H1 (cell line): ENCODE data around the gene SCG2. TPM values are rescaled to one million over a fixed set of nuclear protein-coding genes. Genes with fewer than 3 reads are reported as not detected.

Experiments used
- CTCF ChIA-PET: fragments of 300-600 bp; sonication (Branson Sonifier 250); formaldehyde crosslinking; loops from one replicate; lab custom pipeline; 2021; ENCODE audit not compliant: partially characterized antibody; lab: Charles Lee
- POLR2A ChIA-PET: fragments of 300-600 bp; sonication (Branson Sonifier 250); formaldehyde crosslinking; loops from one replicate; lab custom pipeline; 2021; ENCODE audit warnings: inconsistent platforms; ENCODE audit not compliant: partially characterized antibody; lab: Charles Lee
- DNase-seq, 2 experiments: peaks; one replicate each; pipeline versions ENCODE4 v3.0.0 to v3.0.0-alpha.2; 2010 to 2022; ENCODE audit warnings: low spot score in 2 of 2, low read depth in 1 of 2, mixed read lengths in 1 of 2
- FAIRE-seq: peaks from 2 replicates; lab custom pipeline; 2011; peaks lifted over from hg19 to GRCh38; lab: Jason Lieb, UNC
- H2AFZ ChIP-seq: 2 replicates; pipeline ENCODE4 v1.8.1; 2012; ENCODE audit warnings: low read length, inconsistent platforms
- H2AK5ac ChIP-seq: 2 replicates; pipeline ENCODE4 v1.6.1; 2013; ENCODE audit warnings: low read depth, low read length
- H2BK120ac ChIP-seq: replicated peaks from 2 replicates; pipeline ENCODE3; 2013; ENCODE audit warnings: low read depth, low read length, inconsistent platforms
- H2BK12ac ChIP-seq: 2 replicates; pipeline ENCODE4 v1.6.1; 2013; ENCODE audit warnings: low read depth, low read length
- H2BK15ac ChIP-seq: 2 replicates; pipeline ENCODE4 v1.6.1; 2013; ENCODE audit warnings: low read length
- H2BK20ac ChIP-seq: 2 replicates; pipeline ENCODE4 v1.6.1; 2013; ENCODE audit warnings: low read length
- H2BK5ac ChIP-seq: 2 replicates; pipeline ENCODE4 v1.6.1; 2013; ENCODE audit warnings: low read depth, low read length
- H3K14ac ChIP-seq: 2 replicates; pipeline ENCODE4 v1.6.1; 2013; ENCODE audit warnings: inconsistent platforms; ENCODE audit not compliant: insufficient read length
- H3K18ac ChIP-seq: 2 replicates; pipeline ENCODE4 v1.6.1; 2013; ENCODE audit warnings: low read length; ENCODE audit errors: extremely low read depth
- H3K23ac ChIP-seq: 2 replicates; pipeline ENCODE4 v1.6.1; 2013; ENCODE audit warnings: inconsistent platforms; ENCODE audit not compliant: insufficient read length
- H3K23me2 ChIP-seq: 2 replicates; pipeline ENCODE4 v1.6.1; 2013; ENCODE audit warnings: low read depth, low read length
- H3K27ac ChIP-seq: 2 replicates; pipeline ENCODE4 v1.6.1; 2011; ENCODE audit warnings: low read depth, low read length, inconsistent platforms
- H3K27me3 ChIP-seq, 4 experiments: replicated peaks in 1 of 4; 1 replicate in 1 of 4; 2 replicates in 3 of 4; pipeline versions ENCODE4 v1.6.1 to v1.8.1; 2011 to 2013; ENCODE audit warnings: low read length in 3 of 4, mild to moderate bottlenecking in 3 of 4, inconsistent platforms in 2 of 4, mixed read lengths in 2 of 4, moderate library complexity in 1 of 4; ENCODE audit not compliant: control insufficient read depth in 3 of 4, insufficient read depth in 3 of 4; ENCODE audit errors: extremely low read depth in 1 of 4
- H3K36me3 ChIP-seq, 4 experiments: 2 replicates each; pipeline versions ENCODE4 v1.6.1 to v1.8.1; 2011 to 2013; ENCODE audit warnings: mild to moderate bottlenecking in 4 of 4, low read length in 3 of 4, moderate library complexity in 2 of 4, control low read depth in 1 of 4, inconsistent platforms in 1 of 4; ENCODE audit not compliant: insufficient read depth in 4 of 4, control insufficient read depth in 2 of 4
- H3K4ac ChIP-seq: replicated peaks from 2 replicates; pipeline ENCODE3; 2013; ENCODE audit warnings: low read length, low read depth, mixed read lengths, inconsistent platforms; ENCODE audit not compliant: insufficient read length
- H3K4me1 ChIP-seq, 4 experiments: replicated peaks in 1 of 4; 1 replicate in 1 of 4; 2 replicates in 3 of 4; pipeline versions ENCODE4 v1.6.1 to v1.8.1; 2011 to 2013; ENCODE audit warnings: low read length in 3 of 4, inconsistent platforms in 2 of 4, mixed read lengths in 1 of 4; ENCODE audit not compliant: insufficient read depth in 4 of 4, control insufficient read depth in 3 of 4
- H3K4me2 ChIP-seq, 2 experiments: 2 replicates each; pipeline versions ENCODE4 v1.6.1 to v1.8.1; 2011 to 2013; ENCODE audit warnings: low read depth in 2 of 2, low read length in 2 of 2, control low read depth in 1 of 2, inconsistent platforms in 1 of 2, mild to moderate bottlenecking in 1 of 2; ENCODE audit not compliant: insufficient read depth in 1 of 2
- H3K4me3 ChIP-seq, 4 experiments: fragments of 200-600, 300-600 bp in 1 of 4; sonication (generic), shearing (Covaris generic), sonication (Bioruptor Twin) in 1 of 4; 2 replicates each; pipeline versions ENCODE4 v1.5.1 to v1.8.1; 2011 to 2016; ENCODE audit warnings: low read length in 4 of 4, low read depth in 3 of 4, control low read depth in 2 of 4, inconsistent platforms in 2 of 4, mild to moderate bottlenecking in 2 of 4, mixed read lengths in 1 of 4, moderate library complexity in 1 of 4; ENCODE audit not compliant: insufficient read depth in 2 of 4; ENCODE audit errors: extremely low read depth in 1 of 4
- H3K56ac ChIP-seq: replicated peaks from 2 replicates; pipeline ENCODE3; 2013; ENCODE audit warnings: low read depth, mild to moderate bottlenecking, mixed read lengths, low read length, inconsistent platforms; ENCODE audit not compliant: insufficient read length
- H3K79me1 ChIP-seq: 2 replicates; pipeline ENCODE4 v1.6.1; 2013; ENCODE audit warnings: low read depth, low read length, control low read depth
- H3K79me2 ChIP-seq, 2 experiments: 2 replicates each; pipeline versions ENCODE4 v1.6.1 to v1.8.1; 2012 to 2013; ENCODE audit warnings: low read length in 2 of 2, mild to moderate bottlenecking in 2 of 2, inconsistent platforms in 1 of 2; ENCODE audit not compliant: insufficient read depth in 2 of 2, control insufficient read depth in 1 of 2
- H3K9ac ChIP-seq, 4 experiments: replicated peaks in 1 of 4; 1 replicate in 1 of 4; 2 replicates in 3 of 4; pipeline versions ENCODE4 v1.6.1 to v1.8.1; 2011 to 2013; ENCODE audit warnings: low read depth in 3 of 4, low read length in 3 of 4, control low read depth in 2 of 4, mild to moderate bottlenecking in 2 of 4, moderate library complexity in 2 of 4, inconsistent platforms in 1 of 4; ENCODE audit errors: extremely low read depth in 1 of 4
- H3K9me3 ChIP-seq, 2 experiments: 2 replicates each; pipeline versions ENCODE4 v1.6.1 to v1.8.1; 2012 to 2013; ENCODE audit warnings: mild to moderate bottlenecking in 2 of 2, moderate library complexity in 2 of 2, control low read depth in 1 of 2, inconsistent platforms in 1 of 2, low read depth in 1 of 2, low read length in 1 of 2, mixed read lengths in 1 of 2; ENCODE audit not compliant: insufficient read depth in 2 of 2
- H4K20me1 ChIP-seq, 2 experiments: replicated peaks in 1 of 2; 2 replicates each; pipeline versions ENCODE3 to v1.8.1; 2011 to 2013; ENCODE audit warnings: inconsistent platforms in 2 of 2, low read length in 2 of 2, mild to moderate bottlenecking in 1 of 2; ENCODE audit not compliant: insufficient read depth in 2 of 2, control insufficient read depth in 1 of 2
- H4K5ac ChIP-seq: 2 replicates; pipeline ENCODE4 v1.6.1; 2013; ENCODE audit warnings: low read length, low read depth, mixed read lengths, inconsistent platforms; ENCODE audit not compliant: insufficient read length
- H4K8ac ChIP-seq: 2 replicates; pipeline ENCODE4 v1.8.0; 2013; ENCODE audit warnings: mild to moderate bottlenecking, moderate library complexity, low read length, inconsistent platforms; ENCODE audit not compliant: insufficient read depth; ENCODE audit errors: extremely low read depth
- H4K91ac ChIP-seq: replicated peaks from 2 replicates; pipeline ENCODE3; 2013; ENCODE audit warnings: low read length, mixed read lengths, inconsistent platforms; ENCODE audit not compliant: insufficient read length
- CBX5 ChIP-seq: fragments of 300-800, 300-1000 bp; sonication (generic); IDR thresholded peaks from 2 replicates; pipeline ENCODE4 v1.7.1; 2016; ENCODE audit warnings: antibody characterized with exemption, low read length, low read depth
- CEBPB ChIP-seq: IDR thresholded peaks from 2 replicates; pipeline ENCODE4 v1.6.1; 2012; ENCODE audit warnings: low read depth, low read length
- CTBP2 ChIP-seq: IDR thresholded peaks from 2 replicates; pipeline ENCODE4 v1.7.0; 2011; ENCODE audit warnings: borderline replicate concordance, mild to moderate bottlenecking, moderate library complexity, mixed read lengths, low read length; ENCODE audit not compliant: insufficient read depth, insufficient read length
- GABPA ChIP-seq: IDR thresholded peaks from 2 replicates; pipeline ENCODE4 v1.6.1; 2011; ENCODE audit warnings: mild to moderate bottlenecking, low read length, moderate library complexity, borderline replicate concordance; ENCODE audit not compliant: insufficient read depth
- POLR2A ChIP-seq, 2 experiments: IDR thresholded peaks; 1 replicate in 1 of 2; 2 replicates in 1 of 2; pipeline ENCODE4 v1.6.1; 2011; ENCODE audit warnings: low read depth in 2 of 2, low read length in 2 of 2, mild to moderate bottlenecking in 2 of 2; ENCODE audit errors: control extremely low read depth in 1 of 2
- SP2 ChIP-seq: IDR thresholded peaks from 2 replicates; pipeline ENCODE4 v1.6.1; 2012; ENCODE audit warnings: mild to moderate bottlenecking, low read length, inconsistent platforms
- SUZ12 ChIP-seq: fragments of 200-600 bp; sonication (generic); IDR thresholded peaks from 2 replicates; pipeline ENCODE4 v1.6.1; 2012; ENCODE audit warnings: mild to moderate bottlenecking, inconsistent platforms, low read length, moderate library complexity, mixed read lengths
- TAF1 ChIP-seq: IDR thresholded peaks from 2 replicates; pipeline ENCODE4 v1.6.1; 2011; ENCODE audit warnings: mild to moderate bottlenecking, low read depth, low read length
- USF2 ChIP-seq: IDR thresholded peaks from 2 replicates; pipeline ENCODE4 v1.6.1; 2011; ENCODE audit warnings: low read length, improper control_type of control experiment
- YY1 ChIP-seq: IDR thresholded peaks from 2 replicates; pipeline ENCODE4 v1.6.1; 2011; ENCODE audit warnings: low read depth, mild to moderate bottlenecking, low read length
- WGBS, 2 experiments: shearing (Covaris generic) in 1 of 2; methylation state at CpG; one replicate each; pipeline versions ENCODE4 v1.1.6 to v1.1.7; 2013 to 2015; ENCODE audit warnings: low lambda C conversion rate in 2 of 2, mixed read lengths in 2 of 2, inconsistent platforms in 1 of 2, low coverage in 1 of 2, missing lambda C conversion rate in 1 of 2; ENCODE audit not compliant: insufficient replicate concordance in 2 of 2, insufficient coverage in 1 of 2, insufficient read length in 1 of 2; ENCODE audit errors: extremely low coverage in 1 of 2, missing lambda C conversion rate in 1 of 2; 5-methylcytosine and 5-hydroxymethylcytosine counted together
- polyA plus RNA-seq, 7 experiments: library from polyadenylated mRNA; depleted of rRNA in 3 of 7; stranded (reverse) in 5 of 7; unstranded in 2 of 7; fragments of >200 nt in 5 of 7; fragments of 200-250 nt in 2 of 7; gene quantifications; 1 replicate in 5 of 7; 2 replicates in 1 of 7; 4 replicates in 1 of 7; pipeline versions ENCODE4 v1.2.1 to v1.2.3, GENCODE V29; 2011 to 2013; ENCODE audit warnings: missing spikeins in 2 of 7, mixed read lengths in 2 of 7
- total RNA-seq: library from RNA; stranded (reverse); fragmentation: NEBNext Ultra II Directional; extraction: Animal tissue kit (Norgen Biotek cat#: 25700); gene quantifications from 2 replicates; pipeline ENCODE4 v1.2.1, GENCODE V29; 2021

The SCG2 gene
- total and polyA plus RNA-seq, 2 of the 8 experiments (the other 6 are each of a cell fraction or from before 2014, with no cell fraction given), result 0.54 to 1.0 TPM

DNA sequence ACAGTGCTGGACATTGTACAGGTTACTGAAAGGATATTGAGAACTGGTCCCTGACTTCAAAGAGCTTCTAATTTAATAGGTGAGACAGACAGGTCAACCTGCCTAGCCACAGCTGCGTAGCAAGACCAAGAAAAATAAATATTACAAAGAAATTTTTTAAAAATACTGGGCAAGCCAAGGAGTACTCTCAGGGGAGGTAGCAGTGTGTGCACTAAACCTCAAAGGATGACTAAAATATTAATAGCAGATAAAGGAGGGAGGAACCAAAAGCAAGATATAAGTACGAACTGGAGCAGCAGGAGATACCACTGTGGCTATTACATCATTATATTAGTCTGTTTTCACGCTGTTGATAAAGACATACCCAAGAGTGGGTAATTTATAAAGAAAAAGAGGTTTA is 14.9 kb downstream of the SCG2 start:
- no peaks in the 10 kb centered on the region for H3K79me1 ChIP-seq
- H2BK12ac ChIP-seq, result no peak overlapping the region
- no peak overlapping the region for H2BK20ac ChIP-seq
- peaks cover 0 to 4% (median 3%) of the 10 kb centered on the region in 4 experiments; a peak in 2 of 7 replicates for H3K4me1 ChIP-seq
- no peak overlapping the region for H3K56ac ChIP-seq
- no peak overlapping the region for H3K23ac ChIP-seq
- H4K8ac ChIP-seq, result no peak overlapping the region
- no peak overlapping the region for H3K14ac ChIP-seq
- FAIRE-seq (no peak), DNase-seq (no peak)
- no peak overlapping the region for H3K4me3 ChIP-seq
- no peak overlapping the region for H2AFZ ChIP-seq
- H4K20me1 ChIP-seq, result no peaks in the 10 kb centered on the region
- no peak overlapping the region for H2BK15ac ChIP-seq
- H4K5ac ChIP-seq, result no peak overlapping the region
- no peak overlapping the region for H2BK120ac ChIP-seq
- ChIA-PET CTCF (interaction anchor here (0.6 to 1.1 kb wide), 3 partner anchors 16 to 27 kb away, joined by 3 to 4 read pairs (median 3); no protein-coding TSS in a partner anchor), POLR2A (no interaction called here)
- no peaks in the 10 kb centered on the region for H3K9me3 ChIP-seq
- no peak overlapping the region for H3K9ac ChIP-seq
- no peak overlapping the region for H3K4ac ChIP-seq
- H4K91ac ChIP-seq, result no peak overlapping the region
- no peak overlapping the region for H2BK5ac ChIP-seq
- no peak overlapping the region for H2AK5ac ChIP-seq
- WGBS, 2 experiments, result 94% methylated on average over 3 of the region's 3 CpGs; no CpG with 5 or more reads in 1 of the 2 experiments
- H3K27me3 ChIP-seq, result no peaks in the 10 kb centered on the region
- H3K36me3 ChIP-seq, result no peaks in the 10 kb centered on the region
- no peak overlapping the region for H3K18ac ChIP-seq
- no peaks in the 10 kb centered on the region for H3K79me2 ChIP-seq
- H3K23me2 ChIP-seq, result no peaks in the 10 kb centered on the region
- no peak overlapping the region for H3K27ac ChIP-seq
- H3K4me2 ChIP-seq, result no peak overlapping the region
- TF ChIP-seq USF2, result no peak
- no peak for TF ChIP-seq YY1
- no peak for TF ChIP-seq TAF1
- TF ChIP-seq GABPA, result no peak
- no peak for TF ChIP-seq CTBP2
- TF ChIP-seq CBX5, result no peak
- TF ChIP-seq SP2, result no peak
- no peak for TF ChIP-seq SUZ12
- TF ChIP-seq POLR2A (IDR thresholded peaks at IDR 0.05; ENCODE audit: control extremely low read depth in 1 of 2, low read depth in 2 of 2, low read length in 2 of 2), result no peak
- TF ChIP-seq CEBPB, result no peak
